Upper lobe of left lung (tissue), 4 donors: Measurements from ENCODE around the gene DCTN2.

Source experiments
- CTCF ChIP-seq, 6 experiments: fragments of 450-650 bp in 4 of 6; fragments of 200-600 bp in 2 of 6; sonication (generic) in 2 of 6; IDR thresholded peaks; one replicate each; pipeline ENCODE4 v1.5.1; 2016 to 2019; ENCODE audit warnings: antibody characterized with exemption in 6 of 6
- EP300 ChIP-seq, 4 donors: sonication (generic); formaldehyde crosslinking; IDR thresholded peaks; one replicate each; pipeline ENCODE4 v1.5.1; 2017; ENCODE audit warnings: antibody characterized with exemption in 4 of 4, control low read depth in 2 of 4

- TF ChIP-seq EP300 (IDR thresholded peaks at IDR 0.05) (no peak), CTCF (IDR thresholded peaks at IDR 0.05) (no peak)
Measured at GRCh38 chr12:57488402-57489156, 58.4 kb downstream of the DCTN2 start.
